ENCODE measurements around the gene PAFAH2.

The PAFAH2 gene

GRCh38 chr1:25997828-25998761, at the start of gene PAFAH2:
TSS of gene PAFAH2 (minus strand) at chr1:25998063. CDS start at chr1:25990816, 7,247 bp downstream.
- peak; percentile 99 for DNase-seq (ENCODE audit: low spot score)

GRCh38 chr1:26047278-26047874, 49.5 kb upstream of the PAFAH2 start:
- DNase-seq (ENCODE audit: low spot score): no peak

GRCh38 chr1:26046246-26047095, 48.6 kb upstream of the PAFAH2 start:
- no peak for DNase-seq (ENCODE audit: low spot score)

GRCh38 chr1:26045722-26046245, 47.9 kb upstream of the PAFAH2 start, which contains the start of gene SLC30A2:
TSS of gene SLC30A2 (minus strand) at chr1:26046118. CDS start at chr1:26045896, 222 bp downstream.
- DNase-seq (ENCODE audit: low spot score): no peak

- no peak for DNase-seq (ENCODE audit: low spot score)
Observed at GRCh38 chr1:26044971-26045721, 47.3 kb upstream of the PAFAH2 start.

GRCh38 chr1:26044414-26044813, 46.6 kb upstream of the PAFAH2 start:
- no peak for DNase-seq (ENCODE audit: low spot score)

- DNase-seq (ENCODE audit: low spot score): peak; percentile 6
Observed at GRCh38 chr1:26043765-26044164, 45.9 kb upstream of the PAFAH2 start.

- no peak for DNase-seq (ENCODE audit: low spot score)
Observed at GRCh38 chr1:26041978-26042377, 44.1 kb upstream of the PAFAH2 start.

- no peak for DNase-seq (ENCODE audit: low spot score)
Observed at GRCh38 chr1:26041401-26041800, 43.5 kb upstream of the PAFAH2 start.

GRCh38 chr1:26038904-26039303, 41.0 kb upstream of the PAFAH2 start:
- peak; percentile 19 for DNase-seq (ENCODE audit: low spot score)

- peak; percentile 11 for DNase-seq (ENCODE audit: low spot score)
Observed at GRCh38 chr1:26038477-26038876, 40.6 kb upstream of the PAFAH2 start.

- DNase-seq (ENCODE audit: low spot score): peak; percentile 26
Observed at GRCh38 chr1:26037904-26038303, 40.0 kb upstream of the PAFAH2 start.

GRCh38 chr1:26036756-26037281, 39.0 kb upstream of the PAFAH2 start:
- no peak for DNase-seq (ENCODE audit: low spot score)

- peak; percentile 76 for DNase-seq (ENCODE audit: low spot score)
Observed at GRCh38 chr1:26035959-26036755, 38.3 kb upstream of the PAFAH2 start.

- peak; percentile 97 for DNase-seq (ENCODE audit: low spot score)
Observed at GRCh38 chr1:26035203-26035958, 37.5 kb upstream of the PAFAH2 start.

GRCh38 chr1:26034504-26035202, 36.8 kb upstream of the PAFAH2 start:
- DNase-seq (ENCODE audit: low spot score): peak; percentile 54

- peak; percentile 10 for DNase-seq (ENCODE audit: low spot score)
Observed at GRCh38 chr1:26032656-26033357, 34.9 kb upstream of the PAFAH2 start.

GRCh38 chr1:26031611-26032220, 33.9 kb upstream of the PAFAH2 start:
- peak; percentile 7 for DNase-seq (ENCODE audit: low spot score)

All from cerebellar cortex (tissue), 1 donor.